HFF-Myc (cell line): Measurements from ENCODE around the gene SHB.

Experiments
- DNase-seq: peaks from one replicate; pipeline ENCODE4 v3.0.0-alpha.2; 2011; ENCODE audit warnings: low read depth; ENCODE audit errors: extremely low read depth
- H3K4me3 ChIP-seq: replicated peaks from 2 replicates; pipeline ENCODE4 v1.5.1; 2011; ENCODE audit warnings: low read depth, mild to moderate bottlenecking, control low read depth, low read length
- CTCF ChIP-seq: IDR thresholded peaks from 2 replicates; pipeline ENCODE4 v1.5.1; 2012; ENCODE audit warnings: mild to moderate bottlenecking, low read depth, low read length, control low read depth; ENCODE audit errors: missing control alignments

Gene SHB

GRCh38 chr9:37984672-37985611 lies 84.1 kb downstream of the SHB start:
- DNase-seq = no peak
- no peak for TF ChIP-seq CTCF
- H3K4me3 ChIP-seq = no peak overlapping the region

- no peak for TF ChIP-seq CTCF
- DNase-seq = no peak
- H3K4me3 ChIP-seq = no peak overlapping the region
These were observed 84.8 kb downstream of the SHB start for GRCh38 chr9:37984278-37984671.

GRCh38 chr9:37983381-37984067 lies 85.5 kb downstream of the SHB start:
- no peak overlapping the region for H3K4me3 ChIP-seq
- no peak for DNase-seq
- TF ChIP-seq CTCF = no peak

- H3K4me3 ChIP-seq = no peak overlapping the region
- no peak for TF ChIP-seq CTCF
- no peak for DNase-seq
These were observed 89.2 kb downstream of the SHB start for GRCh38 chr9:37979844-37980243.

- no peak for DNase-seq
- H3K4me3 ChIP-seq = no peak overlapping the region
- no peak for TF ChIP-seq CTCF
These were observed 90.0 kb downstream of the SHB start for GRCh38 chr9:37978983-37979382.

GRCh38 chr9:37978481-37978864 lies 90.6 kb downstream of the SHB start:
- no peak for DNase-seq
- TF ChIP-seq CTCF = no peak
- H3K4me3 ChIP-seq = no peak overlapping the region
